Measurements from ENCODE around the gene SENP1. TPM values are rescaled to one million over a fixed set of nuclear protein-coding genes. Genes with fewer than 3 reads are reported as not detected.

Gene SENP1
- total RNA-seq, 2 donors from 2014 or later: 37.5 to 42.3 TPM

- Mint-ChIP-seq H3K4me3 (peak overlapping the region; percentile 83), H3K27ac (no peak overlapping the region), H3K9me3 (no peaks in the 10 kb centered on the region), H3K27me3 (peaks cover 75% of the 10 kb centered on the region), H3K36me3 (ENCODE audit: low read depth) (no peaks in the 10 kb centered on the region), H3K4me1 (peaks cover 16% of the 10 kb centered on the region)
- ATAC-seq (replicated peaks): no peak
These were observed 102.4 kb downstream of the SENP1 start for GRCh38 chr12:48003226-48004052.

DNA sequence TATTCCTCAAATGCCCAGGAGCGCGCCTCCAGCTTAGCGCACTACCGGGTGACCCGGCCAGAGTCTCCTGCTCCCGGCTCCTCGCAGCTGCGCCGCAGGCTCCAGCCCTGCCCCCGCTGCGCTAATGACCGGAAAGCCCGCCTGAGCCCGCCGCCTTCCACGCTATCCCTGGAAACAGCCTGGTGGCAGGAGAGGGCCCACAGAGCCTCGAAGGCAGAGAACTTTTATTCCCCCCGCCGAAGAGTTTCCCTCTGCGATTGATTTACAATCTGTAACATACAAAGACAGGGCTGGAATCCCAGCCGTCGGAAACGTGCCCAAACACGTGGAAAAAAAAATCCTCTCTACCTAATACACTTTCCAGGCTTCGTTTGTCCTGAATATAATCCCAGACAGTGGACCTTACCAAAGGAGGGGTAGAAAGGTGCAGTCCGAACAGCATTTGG lies 103.1 kb downstream of the SENP1 start:
- Mint-ChIP-seq H3K4me3 (peak overlapping the region; percentile 83), H3K36me3 (ENCODE audit: low read depth) (no peaks in the 10 kb centered on the region), H3K9me3 (no peaks in the 10 kb centered on the region), H3K4me1 (peaks cover 16% of the 10 kb centered on the region), H3K27me3 (peaks cover 76% of the 10 kb centered on the region), H3K27ac (no peak overlapping the region)
- no peak for ATAC-seq (replicated peaks)

GRCh38 chr12:48002414-48002730 lies 103.5 kb downstream of the SENP1 start:
- peak overlapping the region; percentile 83 for H3K4me3 Mint-ChIP-seq
- H3K4me1 Mint-ChIP-seq: peaks cover 16% of the 10 kb centered on the region
- H3K27ac Mint-ChIP-seq: no peak overlapping the region
- ATAC-seq (replicated peaks): no peak
- no peaks in the 10 kb centered on the region for H3K9me3 Mint-ChIP-seq
- no peaks in the 10 kb centered on the region for H3K36me3 Mint-ChIP-seq (ENCODE audit: low read depth)
- H3K27me3 Mint-ChIP-seq: peaks cover 75% of the 10 kb centered on the region

GRCh38 chr12:48001505-48002413 lies 104.1 kb downstream of the SENP1 start:
- ATAC-seq (replicated peaks): peak; percentile 52
- Mint-ChIP-seq H3K27ac (no peak overlapping the region), H3K4me3 (peak overlapping the region; percentile 83)

DNA sequence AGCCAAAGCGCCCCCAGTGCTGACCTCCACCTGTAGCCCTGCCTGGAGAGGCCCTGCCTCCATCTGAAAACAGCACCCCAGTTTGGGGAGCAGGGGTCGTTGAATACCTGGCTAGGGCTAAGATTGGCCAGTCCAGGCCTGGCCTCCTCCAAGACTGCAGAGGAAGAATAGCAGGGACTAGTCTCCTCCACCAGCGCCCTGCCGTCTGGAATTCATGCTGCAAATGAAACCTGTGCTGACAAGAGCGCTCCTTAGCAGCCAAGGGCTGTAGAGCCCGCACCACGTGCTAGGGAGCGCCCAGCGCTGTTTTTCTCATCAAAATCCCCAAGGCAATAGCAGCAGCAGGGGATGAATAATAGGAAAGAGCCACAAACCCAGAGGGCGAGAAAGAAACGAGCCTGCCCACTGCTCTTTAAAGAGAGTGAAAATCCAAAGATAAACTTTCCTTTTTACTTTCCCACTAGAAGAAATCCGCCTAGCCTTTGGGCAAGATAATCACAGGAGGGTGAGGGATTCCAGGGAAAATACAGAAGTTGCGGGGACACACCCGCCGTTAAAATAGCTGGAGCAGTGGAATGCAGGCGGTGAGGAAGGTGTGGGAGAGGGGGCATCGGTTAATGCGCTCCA lies 104.9 kb downstream of the SENP1 start:
- Mint-ChIP-seq H3K9me3 (no peaks in the 10 kb centered on the region), H3K4me1 (peaks cover 16% of the 10 kb centered on the region), H3K27me3 (peaks cover 66% of the 10 kb centered on the region), H3K4me3 (peak overlapping the region; percentile 83), H3K36me3 (ENCODE audit: low read depth) (no peaks in the 10 kb centered on the region), H3K27ac (no peak overlapping the region)
- ATAC-seq (replicated peaks): peak; percentile 58

More at GRCh38 chr12:48001505-48002413, 104.1 kb downstream of the SENP1 start:
- Mint-ChIP-seq H3K4me1 (peaks cover 16% of the 10 kb centered on the region), H3K36me3 (ENCODE audit: low read depth) (no peaks in the 10 kb centered on the region), H3K9me3 (no peaks in the 10 kb centered on the region), H3K27me3 (peaks cover 69% of the 10 kb centered on the region)

DNA sequence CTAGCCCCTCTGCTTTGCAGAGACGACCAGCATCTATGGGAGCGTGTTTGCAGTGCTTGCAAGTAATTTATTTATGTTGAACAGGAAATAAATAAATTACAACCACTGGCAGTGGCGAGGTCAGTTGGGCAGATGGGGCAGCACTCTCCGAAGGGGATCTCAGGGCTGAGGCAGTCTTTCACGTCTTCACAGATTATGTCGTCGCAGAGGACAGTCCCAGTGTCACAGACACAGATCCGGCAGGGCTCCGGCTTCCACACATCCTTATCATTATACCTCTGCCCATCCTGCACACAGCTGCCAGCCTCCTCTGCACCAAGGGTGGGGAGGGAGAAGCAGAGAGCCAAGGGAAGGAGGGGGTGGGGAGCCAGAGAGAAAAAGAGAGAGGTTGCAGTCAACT lies 106.1 kb downstream of the SENP1 start:
- H3K9me3 Mint-ChIP-seq: no peaks in the 10 kb centered on the region
- no peak for ATAC-seq (replicated peaks)
- peaks cover 16% of the 10 kb centered on the region for H3K4me1 Mint-ChIP-seq
- no peaks in the 10 kb centered on the region for H3K36me3 Mint-ChIP-seq (ENCODE audit: low read depth)
- H3K27me3 Mint-ChIP-seq: peaks cover 64% of the 10 kb centered on the region
- no peak overlapping the region for H3K27ac Mint-ChIP-seq
- no peak overlapping the region for H3K4me3 Mint-ChIP-seq

GRCh38 chr12:47997321-47997720 lies 108.6 kb downstream of the SENP1 start:
- ATAC-seq (replicated peaks): no peak
- Mint-ChIP-seq H3K27ac (no peak overlapping the region), H3K36me3 (ENCODE audit: low read depth) (no peaks in the 10 kb centered on the region), H3K9me3 (no peaks in the 10 kb centered on the region), H3K4me3 (no peak overlapping the region), H3K27me3 (peaks cover 57% of the 10 kb centered on the region), H3K4me1 (peaks cover 5% of the 10 kb centered on the region)

GRCh38 chr12:47995981-47996401 lies 109.9 kb downstream of the SENP1 start:
- Mint-ChIP-seq H3K36me3 (ENCODE audit: low read depth) (no peaks in the 10 kb centered on the region), H3K27me3 (peaks cover 43% of the 10 kb centered on the region), H3K4me3 (no peak overlapping the region), H3K9me3 (no peaks in the 10 kb centered on the region), H3K4me1 (peaks cover 1% of the 10 kb centered on the region), H3K27ac (no peak overlapping the region)
- ATAC-seq (replicated peaks): no peak

DNA sequence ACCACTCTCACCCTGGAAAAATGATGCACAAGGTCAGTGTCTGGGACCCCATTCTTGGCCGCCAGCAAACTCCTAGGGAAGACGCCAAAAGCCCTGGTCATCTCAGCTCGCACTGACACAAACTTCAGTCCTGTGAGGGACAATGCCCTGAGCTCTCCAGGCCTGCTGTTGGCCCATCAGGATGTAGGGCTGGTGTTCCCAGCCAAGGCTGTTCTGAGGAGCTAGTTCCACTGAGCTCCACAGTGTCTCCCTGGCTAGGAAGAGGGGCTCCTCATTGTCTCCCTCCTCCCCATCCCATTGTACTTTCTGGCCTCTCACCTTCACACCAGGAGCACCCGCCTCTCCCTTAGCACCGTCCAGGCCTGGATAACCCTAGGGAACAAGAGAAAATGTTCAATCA lies 112.4 kb downstream of the SENP1 start:
- Mint-ChIP-seq H3K36me3 (ENCODE audit: low read depth) (no peaks in the 10 kb centered on the region), H3K27ac (no peak overlapping the region), H3K27me3 (peaks cover 22% of the 10 kb centered on the region), H3K9me3 (no peaks in the 10 kb centered on the region), H3K4me1 (peaks cover 9% of the 10 kb centered on the region), H3K4me3 (no peak overlapping the region)
- ATAC-seq (replicated peaks): no peak

Other genes with a start within 250 kb of the SENP1 start
- gene VDR, start 201.1 kb downstream of the SENP1 start, total RNA-seq: 100 to 1,000 TPM in 1 of 2 donors, 10 to 100 TPM in 1; 70.9 to 182 TPM
- 100 to 1,000 TPM; 184 to 207 TPM for gene TMEM106C, start 142.5 kb downstream of the SENP1 start, total RNA-seq
- gene COL2A1, start 101.6 kb downstream of the SENP1 start, total RNA-seq: not detected
- gene PFKM, start 13.3 kb upstream of the SENP1 start, total RNA-seq: 10 to 100 TPM; 57.3 to 83.3 TPM
- 10 to 100 TPM; 22.6 to 35.7 TPM for gene ASB8, start 51.4 kb upstream of the SENP1 start, total RNA-seq
- under 1 TPM; 0.67 to 0.69 TPM for gene CCDC184, start 77.6 kb upstream of the SENP1 start, total RNA-seq
- not detected for gene OR10AD1, start 97.2 kb upstream of the SENP1 start, total RNA-seq
- gene ZNF641, start 244.8 kb upstream of the SENP1 start, total RNA-seq: 10 to 100 TPM in 1 of 2 donors, 1 to 10 TPM in 1; 7.6 to 14.9 TPM